HG03354 (cell line): ENCODE results near the gene GCG.

Experiments
- ATAC-seq: cut with Tn5 transposase; IDR thresholded peaks from one replicate; pipeline ENCODE4 v1.9.1; 2021; ENCODE audit warnings: mild to moderate bottlenecking; ENCODE audit not compliant: unreplicated experiment, poor library complexity, severe bottlenecking

The GCG gene

DNA sequence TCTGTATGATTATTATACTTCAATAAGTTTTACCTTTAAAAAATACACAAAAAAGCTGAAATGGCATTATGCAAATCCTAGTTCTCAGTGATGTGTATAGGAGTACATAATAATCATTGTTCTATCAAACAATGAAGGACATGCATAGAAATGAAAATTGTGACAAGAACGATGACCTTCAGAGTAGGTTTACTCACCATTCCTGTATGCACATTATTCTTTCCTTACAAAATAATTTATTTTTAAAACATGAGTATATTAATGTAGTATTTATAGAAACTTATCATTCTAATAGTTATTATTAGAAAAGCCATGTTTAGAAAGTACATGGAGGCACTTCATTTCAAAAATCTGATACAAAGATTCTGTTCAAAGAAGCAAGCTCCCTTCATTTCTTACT is 45.3 kb downstream of the GCG start:
- ATAC-seq, result no peak

DNA sequence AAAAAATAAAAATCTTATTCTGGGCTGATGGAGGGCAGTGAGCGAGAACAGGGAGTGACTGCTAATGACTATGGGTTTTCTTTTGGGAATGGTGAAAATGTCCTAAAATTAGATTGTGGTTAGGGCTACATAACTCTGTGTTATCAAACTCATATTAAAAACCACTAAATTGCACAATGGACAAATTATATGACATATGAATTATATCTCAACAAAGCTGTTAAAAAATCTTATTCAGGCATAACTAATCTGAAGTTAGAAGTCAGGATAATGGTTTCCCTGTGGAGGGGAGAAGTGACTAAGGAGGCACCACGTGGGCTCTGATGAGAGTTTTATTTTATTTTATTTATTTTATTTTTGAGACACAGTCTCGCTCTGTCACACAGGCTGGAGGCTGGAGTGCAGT is 45.9 kb downstream of the GCG start:
- no peak for ATAC-seq

DNA sequence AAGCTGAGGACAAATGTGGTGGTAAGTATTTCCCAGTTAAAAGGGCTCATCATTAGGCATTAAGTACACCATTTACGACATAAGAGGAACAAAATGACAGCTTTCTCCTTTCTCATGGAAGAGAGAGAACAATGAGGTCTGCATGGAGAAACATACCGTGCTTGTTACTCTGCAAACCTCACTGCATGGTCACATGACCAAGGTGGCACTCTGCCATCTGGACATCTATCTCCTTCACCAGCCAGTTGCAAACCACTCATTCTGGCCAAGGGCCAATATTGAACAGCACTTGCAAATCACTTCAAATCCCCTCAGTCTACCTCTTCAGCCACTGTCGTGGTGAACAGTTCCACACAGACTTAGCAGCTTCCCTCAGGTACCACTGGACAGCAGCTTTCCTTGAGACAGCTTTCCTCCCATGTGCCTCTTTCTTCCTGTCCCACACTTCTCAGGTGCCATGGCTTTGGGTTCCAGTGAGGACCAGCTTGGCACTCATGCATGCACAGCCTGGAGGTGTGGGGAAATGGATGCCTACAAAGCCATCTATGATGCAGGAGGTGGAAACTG is 48.5 kb downstream of the GCG start:
- ATAC-seq, result no peak

DNA sequence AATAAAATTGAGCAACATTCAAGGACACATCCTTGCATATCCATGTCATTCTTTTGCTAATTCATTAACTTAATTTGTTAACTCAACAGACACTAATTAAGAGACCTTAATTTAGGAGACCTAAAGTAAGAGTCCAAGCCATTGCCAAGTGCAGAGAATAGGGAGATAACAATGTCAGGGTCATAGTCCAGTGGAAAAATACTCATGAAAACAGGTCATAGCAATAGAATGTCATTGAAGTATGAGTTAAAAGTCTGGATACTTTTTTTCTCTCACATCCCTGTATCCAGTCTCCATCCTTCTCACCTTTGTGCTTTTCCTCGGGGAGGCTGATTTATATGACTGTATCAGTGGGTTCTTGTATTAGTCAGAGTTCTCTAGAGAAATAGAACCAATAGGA is 51.5 kb downstream of the GCG start:
- ATAC-seq, result no peak

DNA sequence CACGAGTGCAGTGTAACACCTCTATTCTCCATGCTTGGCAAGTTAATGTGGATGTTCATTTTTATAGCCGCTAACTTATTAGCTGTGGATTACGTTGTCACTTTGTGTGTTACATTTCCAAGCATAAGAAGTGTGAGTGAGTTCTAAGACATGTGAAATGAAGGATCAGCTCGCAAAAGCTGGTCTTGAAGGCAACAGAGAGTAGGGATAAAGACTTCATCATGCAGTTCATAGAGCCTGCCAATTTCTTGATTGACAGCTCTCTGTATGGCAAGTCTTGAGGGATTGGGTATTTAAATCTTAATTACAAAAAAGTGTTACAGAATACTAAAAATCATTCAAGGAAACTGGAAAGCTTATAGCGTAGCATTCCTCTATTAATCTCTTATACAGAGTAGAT is 52.2 kb downstream of the GCG start:
- no peak for ATAC-seq
